Measurements from ENCODE around the gene PWWP2B.

PWWP2B gene

GRCh38 chr10:132369636-132370185, 27.3 kb upstream of the PWWP2B start:
- H3F3A ChIP-seq (ENCODE audit: insufficient read depth) = no peaks in the 10 kb centered on the region
- no peak overlapping the region for H3K27ac ChIP-seq (ENCODE audit: low read depth, low read length)
- no peak overlapping the region for H3K4me3 ChIP-seq (ENCODE audit: insufficient read depth, low read length, poor library complexity, severe bottlenecking)
- H2AFZ ChIP-seq (ENCODE audit: low read depth, low read length, severe bottlenecking) = no peak overlapping the region
- TF ChIP-seq CTCF (IDR thresholded peaks at IDR 0.05; ENCODE audit: insufficient read depth, low read length, poor library complexity, severe bottlenecking) (no peak), EZH2phosphoT487 (conservative IDR thresholded peaks at IDR 0.05; ENCODE audit: low read length) (no peak)
- no peaks in the 10 kb centered on the region for H3K9me3 ChIP-seq (ENCODE audit: insufficient read depth, low read length)
- no peaks in the 10 kb centered on the region for H3K79me2 ChIP-seq (ENCODE audit: insufficient read depth, low read length)
- H3K9me2 ChIP-seq (replicated peaks; ENCODE audit: insufficient read depth, low read length) = no peaks in the 10 kb centered on the region
- no peaks in the 10 kb centered on the region for H4K20me1 ChIP-seq (ENCODE audit: low read depth, low read length)
- no peaks in the 10 kb centered on the region for H3K27me3 ChIP-seq (ENCODE audit: low read length)
- H3K36me3 ChIP-seq (ENCODE audit: low read length) = no peaks in the 10 kb centered on the region
- no peak overlapping the region for H3K9ac ChIP-seq (ENCODE audit: low read length)
- H3K4me2 ChIP-seq (ENCODE audit: low read depth, low read length, poor library complexity, severe bottlenecking) = no peak overlapping the region

GRCh38 chr10:132370426-132371340, 26.3 kb upstream of the PWWP2B start:
- Histone ChIP-seq H3F3A (ENCODE audit: insufficient read depth) (no peaks in the 10 kb centered on the region), H2AFZ (ENCODE audit: low read depth, low read length, severe bottlenecking) (no peak overlapping the region), H3K9me2 (replicated peaks; ENCODE audit: insufficient read depth, low read length) (no peaks in the 10 kb centered on the region), H3K9me3 (ENCODE audit: insufficient read depth, low read length) (no peaks in the 10 kb centered on the region), H3K79me2 (ENCODE audit: insufficient read depth, low read length) (no peaks in the 10 kb centered on the region), H3K4me2 (ENCODE audit: low read depth, low read length, poor library complexity, severe bottlenecking) (no peak overlapping the region), H3K27ac (ENCODE audit: low read depth, low read length) (no peak overlapping the region), H4K20me1 (ENCODE audit: low read depth, low read length) (no peaks in the 10 kb centered on the region), H3K9ac (ENCODE audit: low read length) (no peak overlapping the region), H3K27me3 (ENCODE audit: low read length) (no peaks in the 10 kb centered on the region), H3K4me3 (ENCODE audit: insufficient read depth, low read length, poor library complexity, severe bottlenecking) (no peak overlapping the region), H3K36me3 (ENCODE audit: low read length) (no peaks in the 10 kb centered on the region)
- TF ChIP-seq CTCF (IDR thresholded peaks at IDR 0.05; ENCODE audit: insufficient read depth, low read length, poor library complexity, severe bottlenecking) (no peak), EZH2phosphoT487 (conservative IDR thresholded peaks at IDR 0.05; ENCODE audit: low read length) (no peak)

- H3F3A ChIP-seq (ENCODE audit: insufficient read depth) = no peaks in the 10 kb centered on the region
- H3K9ac ChIP-seq (ENCODE audit: low read length) = no peak overlapping the region
- H2AFZ ChIP-seq (ENCODE audit: low read depth, low read length, severe bottlenecking) = no peak overlapping the region
- no peaks in the 10 kb centered on the region for H3K9me3 ChIP-seq (ENCODE audit: insufficient read depth, low read length)
- no peak for TF ChIP-seq EZH2phosphoT487 (conservative IDR thresholded peaks at IDR 0.05; ENCODE audit: low read length)
- peak; percentile 47 for TF ChIP-seq CTCF (IDR thresholded peaks at IDR 0.05; ENCODE audit: insufficient read depth, low read length, poor library complexity, severe bottlenecking)
- H3K9me2 ChIP-seq (replicated peaks; ENCODE audit: insufficient read depth, low read length) = no peaks in the 10 kb centered on the region
- H3K79me2 ChIP-seq (ENCODE audit: insufficient read depth, low read length) = no peaks in the 10 kb centered on the region
- no peaks in the 10 kb centered on the region for H3K27me3 ChIP-seq (ENCODE audit: low read length)
- no peaks in the 10 kb centered on the region for H3K36me3 ChIP-seq (ENCODE audit: low read length)
- H3K27ac ChIP-seq (ENCODE audit: low read depth, low read length) = no peak overlapping the region
- no peaks in the 10 kb centered on the region for H4K20me1 ChIP-seq (ENCODE audit: low read depth, low read length)
- no peak overlapping the region for H3K4me3 ChIP-seq (ENCODE audit: insufficient read depth, low read length, poor library complexity, severe bottlenecking)
- no peak overlapping the region for H3K4me2 ChIP-seq (ENCODE audit: low read depth, low read length, poor library complexity, severe bottlenecking)
Measured at GRCh38 chr10:132371641-132372081, 25.3 kb upstream of the PWWP2B start.

Measured in SU-DHL-6 (cell line).